HepG2 (cell line): Measurements from ENCODE around the gene TMPO. TPM values are rescaled to one million over a fixed set of nuclear protein-coding genes. Genes with fewer than 3 reads are reported as not detected.

Experiments used
- DNMT1 ChIP-seq: sonication (generic); formaldehyde crosslinking; IDR thresholded peaks from 2 replicates; pipeline ENCODE4 v1.5.1; 2020; ENCODE audit warnings: mild to moderate bottlenecking, missing genetic modification reagents
- EEA1 ChIP-seq: sonication (generic); formaldehyde crosslinking; IDR thresholded peaks from 2 replicates; pipeline ENCODE4 v1.5.1; 2020; ENCODE audit warnings: mild to moderate bottlenecking, missing genetic modification reagents, borderline replicate concordance
- GATAD1 ChIP-seq: IDR thresholded peaks from 2 replicates; pipeline ENCODE4 v1.6.1; 2016; ENCODE audit warnings: missing genetic modification reagents, missing compliant biosample characterization
- IRF2 ChIP-seq: IDR thresholded peaks from 2 replicates; pipeline ENCODE4 v1.6.1; 2018; ENCODE audit warnings: missing genetic modification reagents, missing compliant biosample characterization
- IRX3 ChIP-seq: sonication (generic); formaldehyde crosslinking; IDR thresholded peaks from 2 replicates; pipeline ENCODE4 v1.8.1; 2023; ENCODE audit warnings: mild to moderate bottlenecking, low read depth, missing genetic modification reagents, borderline replicate concordance
- MED1 ChIP-seq: sonication (generic); formaldehyde crosslinking; IDR thresholded peaks from 2 replicates; pipeline ENCODE4 v1.4.0; 2020; ENCODE audit warnings: missing genetic modification reagents
- MIXL1 ChIP-seq: IDR thresholded peaks from 2 replicates; pipeline ENCODE4 v1.6.1; 2016
- NCOA5 ChIP-seq: sonication (generic); formaldehyde crosslinking; IDR thresholded peaks from 2 replicates; pipeline ENCODE4 v1.4.0; 2020; ENCODE audit warnings: missing genetic modification reagents
- NFATC3 ChIP-seq: sonication (generic); formaldehyde crosslinking; IDR thresholded peaks from 2 replicates; pipeline ENCODE4 v1.5.1; 2020; ENCODE audit warnings: mild to moderate bottlenecking, missing genetic modification reagents
- PHF8 ChIP-seq: sonication (generic); formaldehyde crosslinking; IDR thresholded peaks from 2 replicates; pipeline ENCODE4 v1.5.0; 2020; ENCODE audit warnings: missing genetic modification reagents
- POGZ ChIP-seq: sonication (generic); formaldehyde crosslinking; IDR thresholded peaks from 2 replicates; pipeline ENCODE4 v1.4.0; 2020; ENCODE audit warnings: mild to moderate bottlenecking, missing genetic modification reagents
- RBM22 ChIP-seq: fragments of 200-400 bp; formaldehyde crosslinking; optimal IDR thresholded peaks from 2 replicates; pipeline ENCODE3; 2017; ENCODE audit warnings: mild to moderate bottlenecking, low read length, moderate library complexity
- TEAD2 ChIP-seq: sonication (generic); formaldehyde crosslinking; IDR thresholded peaks from 2 replicates; pipeline ENCODE4 v1.9.0; 2021; ENCODE audit warnings: missing genetic modification reagents
- TP53 ChIP-seq: sonication (generic); formaldehyde crosslinking; conservative IDR thresholded peaks from 2 replicates; pipeline ENCODE4 v1.4.0; 2020; ENCODE audit warnings: missing genetic modification reagents
- ZNF138 ChIP-seq: sonication (generic); formaldehyde crosslinking; IDR thresholded peaks from 2 replicates; pipeline ENCODE4 v1.5.0; 2020; ENCODE audit warnings: mild to moderate bottlenecking, low read depth, missing genetic modification reagents
- ZSCAN21 ChIP-seq: sonication (generic); formaldehyde crosslinking; IDR thresholded peaks from 2 replicates; pipeline ENCODE4 v1.8.0; 2022; ENCODE audit warnings: mild to moderate bottlenecking, missing genetic modification reagents, moderate library complexity, borderline replicate concordance
- polyA plus RNA-seq, 8 experiments: library from polyadenylated mRNA; depleted of rRNA in 3 of 8; stranded (reverse) in 7 of 8; unstranded in 1 of 8; fragments of >200 nt; fragmentation: Illumina TruSeq in 4 of 8; extraction: Trizol in 4 of 8; gene quantifications; 2 replicates each; pipeline versions ENCODE4 v1.2.1 to v1.2.3, GENCODE V29; 2011 to 2016; ENCODE audit warnings: low read depth in 4 of 8, missing spikeins in 1 of 8, mixed read lengths in 1 of 8; ENCODE audit not compliant: insufficient read depth in 1 of 8
- total RNA-seq, 5 experiments: library from RNA; depleted of rRNA; stranded (reverse); fragments of >200 nt; fragmentation: Illumina TruSeq; extraction: Trizol; gene quantifications; 2 replicates each; pipeline ENCODE4 v1.2.3, GENCODE V29; 2016; ENCODE audit warnings: low read depth in 1 of 5
- TF ChIP-seq, protein P1 (sequence below): sonication (generic); formaldehyde crosslinking; IDR thresholded peaks from 2 replicates; pipeline ENCODE4 v1.4.0; 2020; ENCODE audit warnings: mild to moderate bottlenecking, missing genetic modification reagents
- TF ChIP-seq, protein P2 (sequence below): sonication (generic); formaldehyde crosslinking; IDR thresholded peaks from 2 replicates; pipeline ENCODE4 v1.4.0; 2020; ENCODE audit warnings: missing genetic modification reagents
- TF ChIP-seq, protein P3 (sequence below): sonication (generic); formaldehyde crosslinking; conservative IDR thresholded peaks from 2 replicates; pipeline ENCODE4 v1.4.0; 2020; ENCODE audit warnings: missing genetic modification reagents
- TF ChIP-seq, protein P4 (sequence below): sonication (generic); formaldehyde crosslinking; IDR thresholded peaks from 2 replicates; pipeline ENCODE4 v1.4.0; 2020; ENCODE audit warnings: mild to moderate bottlenecking, low read depth, missing genetic modification reagents
- TF ChIP-seq, protein P5 (sequence below): sonication (generic); formaldehyde crosslinking; IDR thresholded peaks from 2 replicates; pipeline ENCODE4 v1.4.0; 2020; ENCODE audit warnings: mild to moderate bottlenecking, missing genetic modification reagents

The TMPO gene
- total and polyA plus RNA-seq, 2 of the 13 experiments (the other 11 are each of a cell fraction or from before 2014, with no cell fraction given) = 24.2 to 167 TPM

DNA sequence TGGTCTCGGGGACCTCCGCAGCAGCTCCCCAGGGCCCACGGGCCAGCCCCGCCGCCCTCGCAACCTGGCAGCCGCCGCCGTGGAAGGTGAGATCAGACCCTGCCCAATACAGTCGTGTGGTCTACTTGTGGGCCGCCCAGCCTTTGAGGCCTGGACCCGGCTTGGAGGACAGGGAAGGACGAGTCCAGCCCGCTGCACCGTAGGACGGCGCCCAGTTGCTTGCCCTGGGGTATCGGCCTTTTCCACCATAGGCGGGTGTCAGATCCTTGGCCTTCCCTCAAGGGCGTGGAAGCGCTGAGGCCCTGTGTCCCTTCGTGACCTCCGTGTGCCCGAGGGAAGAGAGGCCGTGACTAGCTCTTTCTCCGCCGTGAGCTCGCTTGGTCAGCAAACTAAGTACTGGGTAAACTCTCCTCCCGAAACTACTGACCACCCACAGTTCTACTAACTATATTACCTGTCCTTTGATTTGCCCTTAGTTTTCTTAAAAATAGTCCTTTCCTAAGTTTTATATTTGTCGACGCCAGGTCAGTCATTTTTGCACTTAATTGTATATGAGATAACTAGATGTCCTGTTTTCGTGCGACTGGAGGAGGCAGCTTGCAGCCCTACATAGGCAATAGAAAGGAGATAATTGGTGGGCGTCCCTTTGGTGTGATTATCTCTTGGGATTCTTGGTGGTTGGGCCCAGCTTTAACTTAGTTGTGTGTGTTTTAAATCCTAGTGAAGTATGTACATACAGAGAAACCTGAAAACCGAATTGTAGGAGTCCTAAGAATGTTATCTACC is 78.9 kb downstream of the TMPO start (continued):
- TF ChIP-seq, protein P1, sequence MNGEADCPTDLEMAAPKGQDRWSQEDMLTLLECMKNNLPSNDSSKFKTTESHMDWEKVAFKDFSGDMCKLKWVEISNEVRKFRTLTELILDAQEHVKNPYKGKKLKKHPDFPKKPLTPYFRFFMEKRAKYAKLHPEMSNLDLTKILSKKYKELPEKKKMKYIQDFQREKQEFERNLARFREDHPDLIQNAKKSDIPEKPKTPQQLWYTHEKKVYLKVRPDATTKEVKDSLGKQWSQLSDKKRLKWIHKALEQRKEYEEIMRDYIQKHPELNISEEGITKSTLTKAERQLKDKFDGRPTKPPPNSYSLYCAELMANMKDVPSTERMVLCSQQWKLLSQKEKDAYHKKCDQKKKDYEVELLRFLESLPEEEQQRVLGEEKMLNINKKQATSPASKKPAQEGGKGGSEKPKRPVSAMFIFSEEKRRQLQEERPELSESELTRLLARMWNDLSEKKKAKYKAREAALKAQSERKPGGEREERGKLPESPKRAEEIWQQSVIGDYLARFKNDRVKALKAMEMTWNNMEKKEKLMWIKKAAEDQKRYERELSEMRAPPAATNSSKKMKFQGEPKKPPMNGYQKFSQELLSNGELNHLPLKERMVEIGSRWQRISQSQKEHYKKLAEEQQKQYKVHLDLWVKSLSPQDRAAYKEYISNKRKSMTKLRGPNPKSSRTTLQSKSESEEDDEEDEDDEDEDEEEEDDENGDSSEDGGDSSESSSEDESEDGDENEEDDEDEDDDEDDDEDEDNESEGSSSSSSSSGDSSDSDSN (CRISPR knock-in tag) = peak; percentile 65
- TF ChIP-seq TEAD2 (CRISPR knock-in tag) (no peak), ZNF138 (CRISPR knock-in tag) (peak; percentile 73; the same call in 1 of the 2 replicates), IRX3 (CRISPR knock-in tag) (no peak), NFATC3 (CRISPR knock-in tag) (no peak), TP53 (CRISPR knock-in tag) (no peak), NCOA5 (CRISPR knock-in tag) (no peak), ZSCAN21 (CRISPR knock-in tag) (no peak), IRF2 (CRISPR knock-in tag) (no peak), DNMT1 (CRISPR knock-in tag) (no peak; the same call in 1 of the 2 replicates), MIXL1 (CRISPR knock-in tag) (no peak), PHF8 (peak; percentile 27), GATAD1 (CRISPR knock-in tag) (no peak), MED1 (no peak), POGZ (CRISPR knock-in tag) (no peak), RBM22 (peak; percentile 74), EEA1 (CRISPR knock-in tag) (no peak)
- TF ChIP-seq, protein P2, sequence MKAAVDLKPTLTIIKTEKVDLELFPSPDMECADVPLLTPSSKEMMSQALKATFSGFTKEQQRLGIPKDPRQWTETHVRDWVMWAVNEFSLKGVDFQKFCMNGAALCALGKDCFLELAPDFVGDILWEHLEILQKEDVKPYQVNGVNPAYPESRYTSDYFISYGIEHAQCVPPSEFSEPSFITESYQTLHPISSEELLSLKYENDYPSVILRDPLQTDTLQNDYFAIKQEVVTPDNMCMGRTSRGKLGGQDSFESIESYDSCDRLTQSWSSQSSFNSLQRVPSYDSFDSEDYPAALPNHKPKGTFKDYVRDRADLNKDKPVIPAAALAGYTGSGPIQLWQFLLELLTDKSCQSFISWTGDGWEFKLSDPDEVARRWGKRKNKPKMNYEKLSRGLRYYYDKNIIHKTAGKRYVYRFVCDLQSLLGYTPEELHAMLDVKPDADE (CRISPR knock-in tag) = no peak
- TF ChIP-seq, protein P3, sequence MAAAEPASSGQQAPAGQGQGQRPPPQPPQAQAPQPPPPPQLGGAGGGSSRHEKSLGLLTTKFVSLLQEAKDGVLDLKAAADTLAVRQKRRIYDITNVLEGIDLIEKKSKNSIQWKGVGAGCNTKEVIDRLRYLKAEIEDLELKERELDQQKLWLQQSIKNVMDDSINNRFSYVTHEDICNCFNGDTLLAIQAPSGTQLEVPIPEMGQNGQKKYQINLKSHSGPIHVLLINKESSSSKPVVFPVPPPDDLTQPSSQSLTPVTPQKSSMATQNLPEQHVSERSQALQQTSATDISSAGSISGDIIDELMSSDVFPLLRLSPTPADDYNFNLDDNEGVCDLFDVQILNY (CRISPR knock-in tag) = no peak
- TF ChIP-seq, protein P4, sequence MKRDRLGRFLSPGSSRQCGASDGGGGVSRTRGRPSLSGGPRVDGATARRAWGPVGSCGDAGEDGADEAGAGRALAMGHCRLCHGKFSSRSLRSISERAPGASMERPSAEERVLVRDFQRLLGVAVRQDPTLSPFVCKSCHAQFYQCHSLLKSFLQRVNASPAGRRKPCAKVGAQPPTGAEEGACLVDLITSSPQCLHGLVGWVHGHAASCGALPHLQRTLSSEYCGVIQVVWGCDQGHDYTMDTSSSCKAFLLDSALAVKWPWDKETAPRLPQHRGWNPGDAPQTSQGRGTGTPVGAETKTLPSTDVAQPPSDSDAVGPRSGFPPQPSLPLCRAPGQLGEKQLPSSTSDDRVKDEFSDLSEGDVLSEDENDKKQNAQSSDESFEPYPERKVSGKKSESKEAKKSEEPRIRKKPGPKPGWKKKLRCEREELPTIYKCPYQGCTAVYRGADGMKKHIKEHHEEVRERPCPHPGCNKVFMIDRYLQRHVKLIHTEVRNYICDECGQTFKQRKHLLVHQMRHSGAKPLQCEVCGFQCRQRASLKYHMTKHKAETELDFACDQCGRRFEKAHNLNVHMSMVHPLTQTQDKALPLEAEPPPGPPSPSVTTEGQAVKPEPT = no peak
- TF ChIP-seq, protein P5, sequence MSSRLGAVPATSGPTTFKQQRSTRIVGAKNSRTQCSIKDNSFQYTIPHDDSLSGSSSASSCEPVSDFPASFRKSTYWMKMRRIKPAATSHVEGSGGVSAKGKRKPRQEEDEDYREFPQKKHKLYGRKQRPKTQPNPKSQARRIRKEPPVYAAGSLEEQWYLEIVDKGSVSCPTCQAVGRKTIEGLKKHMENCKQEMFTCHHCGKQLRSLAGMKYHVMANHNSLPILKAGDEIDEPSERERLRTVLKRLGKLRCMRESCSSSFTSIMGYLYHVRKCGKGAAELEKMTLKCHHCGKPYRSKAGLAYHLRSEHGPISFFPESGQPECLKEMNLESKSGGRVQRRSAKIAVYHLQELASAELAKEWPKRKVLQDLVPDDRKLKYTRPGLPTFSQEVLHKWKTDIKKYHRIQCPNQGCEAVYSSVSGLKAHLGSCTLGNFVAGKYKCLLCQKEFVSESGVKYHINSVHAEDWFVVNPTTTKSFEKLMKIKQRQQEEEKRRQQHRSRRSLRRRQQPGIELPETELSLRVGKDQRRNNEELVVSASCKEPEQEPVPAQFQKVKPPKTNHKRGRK (CRISPR knock-in tag) = 0 out of 2 replicates have a peak, but pooled peaks have one; percentile 35
